GM23338 (cell line): ENCODE measurements around the gene TMEM223. TPM values are rescaled to one million over a fixed set of nuclear protein-coding genes. Genes with fewer than 3 reads are reported as not detected.

Experiments used
- ATAC-seq: fragments of 200-7000 bp; cut with Tn5 transposase; 3 replicates; pipeline ENCODE4 v1.9.1; 2020
- DNase-seq: peaks from one replicate; pipeline ENCODE4 v3.0.0-alpha.2; 2015; ENCODE audit warnings: low spot score
- H2AFZ ChIP-seq: fragments of 200-600 bp; sonication (generic); 2 replicates; pipeline ENCODE4 v1.8.0; 2016; ENCODE audit warnings: antibody characterized with exemption, mild to moderate bottlenecking, moderate library complexity
- H3F3A ChIP-seq: fragments of 200-600 bp; sonication (generic); replicated peaks from 2 replicates; pipeline ENCODE4 v1.8.0; 2017; ENCODE audit warnings: antibody characterized with exemption, mixed run types, low read depth
- H3K27ac ChIP-seq: fragments of 200-600 bp; sonication (generic); 2 replicates; pipeline ENCODE4 v1.6.1; 2016; ENCODE audit warnings: low read depth
- H3K27me3 ChIP-seq: fragments of 200-600 bp; sonication (generic); 2 replicates; pipeline ENCODE4 v1.8.0; 2016; ENCODE audit warnings: mild to moderate bottlenecking, mixed run types, moderate library complexity; ENCODE audit not compliant: insufficient read depth
- H3K36me3 ChIP-seq: fragments of 200-600 bp; sonication (generic); 2 replicates; pipeline ENCODE4 v1.8.0; 2016; ENCODE audit warnings: mild to moderate bottlenecking; ENCODE audit not compliant: insufficient read depth
- H3K4me1 ChIP-seq: fragments of 200-600 bp; sonication (generic); 2 replicates; pipeline ENCODE4 v1.8.0; 2016; ENCODE audit warnings: mild to moderate bottlenecking, moderate library complexity; ENCODE audit not compliant: insufficient read depth
- H3K4me2 ChIP-seq: fragments of 200-600 bp; sonication (generic); 2 replicates; pipeline ENCODE4 v1.7.1; 2017; ENCODE audit warnings: mixed run types
- H3K4me3 ChIP-seq: fragments of 200-600 bp; sonication (generic); 2 replicates; pipeline ENCODE4 v1.6.1; 2016; ENCODE audit warnings: mixed run types
- H3K79me2 ChIP-seq: fragments of 200-600 bp; sonication (generic); replicated peaks from 2 replicates; pipeline ENCODE4 v1.8.0; 2017; ENCODE audit warnings: mild to moderate bottlenecking; ENCODE audit not compliant: insufficient read depth
- H3K9me2 ChIP-seq: fragments of 200-600 bp; sonication (generic); 2 replicates; pipeline ENCODE4 v1.8.0; 2017; ENCODE audit not compliant: insufficient read depth
- H4K20me1 ChIP-seq: fragments of 200-600 bp; sonication (generic); replicated peaks from 2 replicates; pipeline ENCODE4 v1.8.0; 2017; ENCODE audit warnings: mild to moderate bottlenecking; ENCODE audit not compliant: insufficient read depth
- H3K27ac Mint-ChIP-seq: 2 replicates; pipeline ENCODE4 v1.8.0; 2020; ENCODE audit warnings: inconsistent platforms, mild to moderate bottlenecking, moderate library complexity, mixed read lengths
- H3K27me3 Mint-ChIP-seq: 3 replicates; pipeline ENCODE4 v1.8.0; 2022; ENCODE audit warnings: low read depth, mild to moderate bottlenecking, moderate library complexity, mixed read lengths, inconsistent platforms; ENCODE audit not compliant: insufficient read depth, poor library complexity
- H3K36me3 Mint-ChIP-seq: 3 replicates; pipeline ENCODE4 v1.8.0; 2021; ENCODE audit warnings: low read depth, mild to moderate bottlenecking, inconsistent platforms, moderate library complexity, mixed read lengths
- H3K4me1 Mint-ChIP-seq: 3 replicates; pipeline ENCODE4 v1.8.0; 2020; ENCODE audit warnings: mild to moderate bottlenecking, inconsistent platforms, mixed read lengths
- H3K4me3 Mint-ChIP-seq: 3 replicates; pipeline ENCODE4 v1.8.0; 2021; ENCODE audit warnings: moderate library complexity, mild to moderate bottlenecking, inconsistent platforms, mixed read lengths
- H3K9me3 Mint-ChIP-seq: 3 replicates; pipeline ENCODE4 v1.8.0; 2020; ENCODE audit warnings: moderate library complexity, mild to moderate bottlenecking, inconsistent platforms, mixed read lengths
- CREB1 ChIP-seq: fragments of 250-450 bp; sonication (Bioruptor Pico); IDR thresholded peaks from 2 replicates; pipeline ENCODE4 v1.5.0; 2020; ENCODE audit warnings: low read depth, mild to moderate bottlenecking, moderate library complexity
- CTCF ChIP-seq, 2 experiments: fragments of 200-600 bp in 1 of 2; sonication (generic) in 1 of 2; conservative IDR thresholded peaks; 2 replicates each; pipeline versions ENCODE4 v1.5.1 to v1.6.1; 2016 to 2017; ENCODE audit warnings: antibody characterized with exemption in 2 of 2, low read depth in 2 of 2, mild to moderate bottlenecking in 2 of 2, moderate library complexity in 1 of 2
- EZH2 ChIP-seq: fragments of 200-600 bp; sonication (generic); IDR thresholded peaks from one replicate; pipeline ENCODE4 v1.8.0; 2017; ENCODE audit warnings: antibody characterized with exemption, mild to moderate bottlenecking, low read depth; ENCODE audit not compliant: unreplicated experiment
- EZH2phosphoT487 ChIP-seq: fragments of 200-600 bp; sonication (generic); IDR thresholded peaks from one replicate; pipeline ENCODE4 v1.8.1; 2018; ENCODE audit warnings: antibody characterized with exemption; ENCODE audit not compliant: unreplicated experiment
- JUNB ChIP-seq: IDR thresholded peaks from one replicate; pipeline ENCODE4 v1.6.1; 2016; ENCODE audit warnings: antibody characterized with exemption; ENCODE audit not compliant: unreplicated experiment
- POLR2AphosphoS5 ChIP-seq: IDR thresholded peaks from 2 replicates; pipeline ENCODE4 v1.6.1; 2016; ENCODE audit warnings: antibody characterized with exemption, low read depth
- REST ChIP-seq: IDR thresholded peaks from one replicate; pipeline ENCODE4 v1.6.1; 2018; ENCODE audit warnings: antibody characterized with exemption; ENCODE audit not compliant: unreplicated experiment
- ZNF114 ChIP-seq: fragments of 250-450 bp; sonication (Bioruptor Pico); IDR thresholded peaks from 2 replicates; pipeline ENCODE4 v1.5.0; 2020; ENCODE audit warnings: mild to moderate bottlenecking, moderate library complexity
- ZNF462 ChIP-seq: fragments of 250-450 bp; sonication (Bioruptor Pico); IDR thresholded peaks from 2 replicates; pipeline ENCODE4 v1.5.0; 2020; ENCODE audit warnings: mild to moderate bottlenecking, moderate library complexity
- polyA plus RNA-seq: library from polyadenylated mRNA; unstranded; fragments of >200 nt; fragmentation: Nextera tagmentation; extraction: Ambion mirVana; gene quantifications from 2 replicates; pipeline ENCODE4 v1.2.1, GENCODE V29; 2016
- total RNA-seq: library from RNA; depleted of rRNA; stranded (reverse); fragments of >200 nt; shearing (Covaris generic); gene quantifications from 2 replicates; pipeline ENCODE4 v1.2.3, GENCODE V29; 2014

TMEM223 gene
- total and polyA plus RNA-seq, 2 experiments from 2014 or later: 46.1 to 59.6 TPM

- no peak for TF ChIP-seq ZNF462
Measured at GRCh38 chr11:62810748-62811147, 18.9 kb upstream of the TMEM223 start (continued).

- Histone ChIP-seq H3F3A (peaks cover 12% of the 10 kb centered on the region), H3K27me3 (no peaks in the 10 kb centered on the region), H3K4me2 (peak overlapping the region; percentile 94), H3K4me3 (peak overlapping the region; percentile 73), H3K4me1 (peaks cover 14% of the 10 kb centered on the region; the same call in 1 of the 2 replicates), H2AFZ (peak overlapping the region; percentile 98; the same call in 1 of the 2 replicates), H3K79me2 (peaks cover 27% of the 10 kb centered on the region), H4K20me1 (peaks cover 10% of the 10 kb centered on the region), H3K9me2 (no peaks in the 10 kb centered on the region), H3K36me3 (peaks cover 13% of the 10 kb centered on the region; the same call in 1 of the 2 replicates), H3K27ac (0 out of 2 replicates have a peak overlapping the region, but pooled peaks have one; percentile 92)
- Mint-ChIP-seq H3K4me1 (peaks cover 18% of the 10 kb centered on the region), H3K4me3 (peak overlapping the region; percentile 97), H3K36me3 (peaks cover 21% of the 10 kb centered on the region), H3K9me3 (no peaks in the 10 kb centered on the region), H3K27me3 (peaks cover 6% of the 10 kb centered on the region), H3K27ac (no peak overlapping the region)
- ATAC-seq: no peak
- DNase-seq: no peak
- TF ChIP-seq JUNB (no peak), CREB1 (no peak), EZH2phosphoT487 (no peak), EZH2 (no peak), ZNF114 (CRISPR knock-in tag) (no peak), POLR2AphosphoS5 (no peak), REST (no peak), CTCF (conservative IDR thresholded peaks at IDR 0.05; ENCODE audit: low read depth in 2 of 2) (no peak)
Measured at GRCh38 chr11:62806611-62807121, 14.9 kb upstream of the TMEM223 start.
